Neural progenitor cell (in vitro differentiated cells): ENCODE measurements around the gene TMEM63C.

ENCODE experiments used
- EZH2 ChIP-seq: fragments of 200-600 bp; sonication (generic); IDR thresholded peaks from 2 replicates; pipeline ENCODE4 v1.6.1; 2017; ENCODE audit warnings: antibody characterized with exemption, mild to moderate bottlenecking, moderate library complexity
- EZH2phosphoT487 ChIP-seq: fragments of 200-600 bp; sonication (generic); IDR thresholded peaks from 2 replicates; pipeline ENCODE4 v1.6.1; 2017; ENCODE audit warnings: antibody characterized with exemption
- TF ChIP-seq, protein P1 (sequence below): fragments of 200-600 bp; sonication (generic); IDR thresholded peaks from 2 replicates; pipeline ENCODE4 v1.5.1; 2017; ENCODE audit warnings: antibody characterized with exemption, mild to moderate bottlenecking

DNA sequence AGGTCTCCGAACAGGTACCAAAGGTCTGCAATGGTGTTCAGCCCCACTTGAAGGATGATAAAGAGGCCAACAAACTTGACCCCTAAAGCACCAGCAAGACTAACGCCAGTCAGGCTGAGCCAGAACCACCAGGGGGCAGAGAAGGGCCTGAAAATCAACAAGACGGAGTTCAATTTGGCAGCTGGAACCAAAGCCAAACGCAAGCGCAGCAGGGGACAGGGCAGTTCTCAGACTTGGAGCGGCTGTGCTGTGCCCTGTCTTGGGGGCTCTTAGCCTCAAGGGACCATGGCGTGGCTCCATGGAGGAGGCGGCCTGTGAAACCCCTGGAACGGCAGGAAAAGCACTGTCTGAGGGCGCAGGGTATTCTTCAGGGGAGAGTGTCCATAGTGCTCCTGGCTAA lies 119.5 kb downstream of the TMEM63C start:
- TF ChIP-seq EZH2, result no peak
- TF ChIP-seq, protein P1, sequence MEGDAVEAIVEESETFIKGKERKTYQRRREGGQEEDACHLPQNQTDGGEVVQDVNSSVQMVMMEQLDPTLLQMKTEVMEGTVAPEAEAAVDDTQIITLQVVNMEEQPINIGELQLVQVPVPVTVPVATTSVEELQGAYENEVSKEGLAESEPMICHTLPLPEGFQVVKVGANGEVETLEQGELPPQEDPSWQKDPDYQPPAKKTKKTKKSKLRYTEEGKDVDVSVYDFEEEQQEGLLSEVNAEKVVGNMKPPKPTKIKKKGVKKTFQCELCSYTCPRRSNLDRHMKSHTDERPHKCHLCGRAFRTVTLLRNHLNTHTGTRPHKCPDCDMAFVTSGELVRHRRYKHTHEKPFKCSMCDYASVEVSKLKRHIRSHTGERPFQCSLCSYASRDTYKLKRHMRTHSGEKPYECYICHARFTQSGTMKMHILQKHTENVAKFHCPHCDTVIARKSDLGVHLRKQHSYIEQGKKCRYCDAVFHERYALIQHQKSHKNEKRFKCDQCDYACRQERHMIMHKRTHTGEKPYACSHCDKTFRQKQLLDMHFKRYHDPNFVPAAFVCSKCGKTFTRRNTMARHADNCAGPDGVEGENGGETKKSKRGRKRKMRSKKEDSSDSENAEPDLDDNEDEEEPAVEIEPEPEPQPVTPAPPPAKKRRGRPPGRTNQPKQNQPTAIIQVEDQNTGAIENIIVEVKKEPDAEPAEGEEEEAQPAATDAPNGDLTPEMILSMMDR, result peak; percentile 84
- no peak for TF ChIP-seq EZH2phosphoT487
